Fibroblast of peridontal ligament (primary cell): ENCODE measurements around the gene C3orf49.

Experiments used
- DNase-seq: peaks from one replicate; pipeline ENCODE4 v3.0.0-alpha.2; 2010; ENCODE audit errors: extremely low read depth

Gene C3orf49, protein sequence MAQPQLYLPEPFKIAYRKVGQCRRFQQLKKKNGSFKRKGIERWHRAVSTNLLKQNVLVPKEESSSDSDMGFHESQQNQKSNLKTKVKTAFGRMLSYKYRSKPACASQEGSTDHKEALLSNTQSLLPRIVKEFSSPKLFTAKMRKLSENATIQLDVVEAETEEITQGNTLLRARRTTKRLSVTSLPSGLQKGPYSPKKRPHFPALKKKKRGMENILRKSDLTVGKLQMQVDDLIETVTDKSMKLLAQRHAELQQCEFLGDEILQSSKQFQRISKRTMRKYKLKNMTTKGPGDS

DNA sequence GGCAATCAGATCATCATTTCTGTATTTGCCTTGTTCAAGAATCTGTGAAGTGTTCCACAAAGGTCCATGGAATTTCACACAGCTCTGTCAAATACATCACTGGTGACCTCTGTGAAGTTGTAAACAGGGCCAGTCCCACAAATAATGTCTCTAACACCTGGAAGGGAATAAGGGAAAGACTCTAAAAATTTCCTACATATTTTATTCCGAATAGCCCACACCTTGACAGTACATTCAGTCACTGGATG, at the start of gene C3orf49:
TSS of gene C3orf49 (plus strand) at position 149 of the 248 bp plus-strand sequence. CDS start 173 bp downstream, outside the sequence.
- DNase-seq, result no peak

DNA sequence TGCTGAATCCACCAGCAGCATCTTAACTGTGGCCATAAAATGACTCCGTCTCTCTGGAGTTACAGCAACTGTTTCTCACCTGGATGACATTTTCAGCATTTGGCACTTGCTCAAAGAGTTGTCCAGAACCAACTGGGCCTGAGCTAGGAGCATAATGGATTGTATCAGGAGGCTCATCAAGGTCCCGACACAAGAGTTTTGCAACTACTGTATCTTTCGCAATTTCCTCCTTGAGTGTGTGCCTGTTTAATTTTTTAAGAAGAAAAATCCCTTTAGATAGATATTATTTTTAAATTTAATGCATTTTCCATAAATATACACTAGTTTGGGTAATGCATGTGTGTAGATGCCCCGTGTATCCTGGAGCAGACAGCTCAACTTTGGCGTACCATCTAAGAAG, 44.3 kb upstream of the C3orf49 start:
- peak; percentile 34 for DNase-seq

DNA sequence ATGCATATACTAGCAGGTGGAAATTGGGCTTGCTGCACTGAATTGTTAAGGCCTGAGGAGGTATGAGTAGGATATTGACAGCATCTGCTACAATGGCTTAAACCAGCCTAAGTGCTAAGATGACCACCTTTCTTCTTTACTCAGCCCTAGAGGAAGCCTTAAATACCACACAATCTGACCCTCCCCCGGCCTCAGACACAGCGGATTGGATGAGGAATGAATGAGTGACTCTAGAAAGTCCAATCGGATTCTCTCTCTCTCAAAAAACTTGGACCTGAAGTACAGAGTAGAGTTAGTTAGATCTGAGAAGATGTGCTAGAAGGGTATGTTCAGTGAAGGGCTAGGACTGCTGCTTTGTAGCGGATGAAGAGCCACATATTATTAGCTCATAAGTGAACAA, 39.9 kb upstream of the C3orf49 start:
- DNase-seq, result no peak

DNA sequence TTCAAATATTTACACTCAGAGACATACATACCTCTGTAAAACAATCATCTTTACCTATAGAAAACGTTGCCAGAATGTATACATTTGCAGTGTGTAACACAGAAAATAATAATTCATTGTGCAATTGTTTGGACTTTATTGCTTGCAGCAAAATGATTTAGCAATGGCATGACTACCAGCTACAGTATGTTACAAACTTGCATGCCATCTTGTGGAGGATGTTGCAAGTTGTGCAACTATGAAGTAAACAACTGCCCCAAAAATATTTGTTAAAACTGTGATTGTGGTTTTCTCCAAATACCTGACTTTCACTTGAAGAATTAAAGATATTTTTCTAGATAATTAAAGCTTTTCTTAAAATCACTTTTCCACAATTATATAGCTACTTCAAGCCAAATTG, 27.1 kb upstream of the C3orf49 start:
- peak; percentile 88 for DNase-seq

DNA sequence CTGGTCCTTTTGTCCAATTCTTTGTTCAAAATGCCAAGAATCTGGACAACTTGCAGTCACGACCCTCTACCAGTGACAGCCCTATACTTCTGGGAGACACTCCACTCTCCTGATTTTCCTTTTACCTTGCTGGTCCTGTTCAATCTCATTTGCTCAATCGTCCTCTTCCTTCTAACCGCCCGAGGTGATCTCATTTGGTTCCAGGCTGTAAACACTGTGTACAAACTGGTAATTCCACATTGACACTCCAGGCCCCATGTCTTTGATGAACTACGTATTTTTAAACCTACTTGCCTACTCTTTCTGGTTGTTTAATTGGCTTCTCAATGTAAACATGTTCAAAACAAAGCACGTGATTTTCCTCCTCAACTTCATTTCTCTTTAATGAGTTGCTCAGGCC, 23.7 kb upstream of the C3orf49 start:
- no peak for DNase-seq

DNA sequence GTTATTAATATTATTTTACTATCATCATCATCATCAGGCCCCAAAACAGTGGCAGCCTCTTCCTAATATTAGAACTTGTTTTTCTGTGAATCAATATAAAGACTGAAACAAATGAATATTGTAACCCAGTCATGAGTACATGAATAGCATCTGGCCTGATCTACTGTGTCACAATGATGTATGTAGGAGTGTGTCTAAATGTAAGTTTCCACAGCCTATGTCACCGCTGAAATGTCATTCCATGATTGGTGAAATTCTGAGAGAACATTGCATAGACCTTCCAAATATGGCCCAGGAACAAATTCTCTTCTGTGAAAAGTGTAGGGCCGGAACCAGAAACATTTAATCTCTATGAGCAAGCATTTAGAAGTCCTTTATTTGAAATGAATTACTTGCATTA, 20.6 kb upstream of the C3orf49 start:
- no peak for DNase-seq

DNA sequence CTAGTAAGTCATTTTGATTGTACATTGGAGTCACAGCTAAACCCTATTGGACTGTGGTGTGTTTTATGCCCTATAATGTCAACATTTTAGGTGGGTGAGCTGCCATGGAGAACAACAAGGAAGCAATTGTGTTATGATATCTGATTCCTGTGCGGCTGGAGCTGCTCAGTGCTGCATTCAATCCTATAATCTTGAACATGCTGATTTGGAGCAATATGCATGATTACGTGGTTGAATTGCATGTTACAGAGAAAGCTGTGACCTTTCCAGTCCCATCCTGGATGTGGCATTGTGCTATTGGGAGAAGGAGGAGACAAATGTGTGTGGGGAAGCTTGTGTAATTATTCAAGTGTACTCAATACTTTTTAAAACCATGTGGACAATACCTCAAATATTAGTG, 20.1 kb upstream of the C3orf49 start:
- no peak for DNase-seq

DNA sequence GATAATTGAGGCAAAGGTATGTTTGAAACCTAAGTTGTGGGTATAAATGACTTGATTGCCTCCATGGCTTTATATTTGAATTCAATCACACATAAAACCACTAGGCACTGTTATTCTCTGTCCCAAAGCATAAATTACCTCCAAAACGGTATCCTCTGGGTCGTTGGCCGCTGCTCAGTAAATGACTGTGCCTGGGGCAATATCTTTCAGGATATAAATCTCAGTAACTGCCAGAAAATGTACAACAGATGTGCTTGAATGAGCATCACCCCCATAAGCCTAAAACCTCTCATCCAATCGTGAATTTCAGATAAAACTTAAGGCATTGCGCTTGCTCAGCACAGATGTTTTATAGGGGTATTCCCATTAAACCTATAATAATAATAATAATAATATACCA, 19.0 kb upstream of the C3orf49 start:
- no peak for DNase-seq

DNA sequence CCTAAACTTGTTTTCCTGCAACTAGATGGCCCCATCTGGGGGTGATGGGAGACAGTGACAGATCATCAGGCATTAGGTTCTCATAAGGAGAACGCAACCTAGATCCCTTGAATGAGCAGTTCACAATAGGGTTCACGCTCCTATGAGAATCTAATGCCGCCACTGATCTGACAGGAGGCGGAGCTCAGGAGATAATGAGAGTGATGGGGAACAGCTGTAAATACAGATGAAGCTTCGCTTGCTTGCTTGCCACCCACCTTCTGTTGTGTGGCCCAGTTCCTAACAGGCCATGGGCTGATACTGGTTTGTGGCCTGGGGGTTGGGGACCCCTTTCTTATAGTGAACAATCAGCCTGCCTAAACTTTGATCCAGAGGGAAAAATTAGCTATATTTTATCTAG, 15.2 kb upstream of the C3orf49 start:
- no peak for DNase-seq

DNA sequence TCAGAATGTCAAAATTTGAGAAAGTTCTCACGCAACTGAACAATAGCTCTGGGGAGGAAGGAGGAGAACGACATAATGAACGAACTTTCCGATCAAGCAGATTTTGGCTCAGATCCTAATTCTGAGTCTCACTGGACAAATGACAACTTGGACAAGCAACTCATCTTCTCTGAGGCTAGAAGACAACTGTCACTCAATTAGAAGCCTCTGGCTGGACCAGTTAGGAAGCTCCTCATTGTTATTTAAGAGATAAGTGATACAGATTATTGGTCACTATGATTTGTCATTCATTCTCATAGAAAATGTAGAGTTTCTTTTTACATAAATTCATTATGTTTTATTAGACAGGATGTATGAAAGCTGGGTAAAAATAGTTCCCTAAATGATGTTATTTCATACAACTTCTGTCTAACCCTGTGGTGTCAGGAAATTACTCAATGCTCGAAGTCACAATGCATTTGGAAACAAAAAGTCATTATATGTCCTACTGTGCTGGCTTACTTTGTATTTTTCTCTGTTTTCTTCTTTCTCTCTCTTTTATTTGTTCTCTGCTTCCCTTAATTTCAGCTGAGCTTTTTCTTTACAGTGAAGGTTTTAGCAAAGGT, 11.0 kb upstream of the C3orf49 start:
- DNase-seq, result no peak

DNA sequence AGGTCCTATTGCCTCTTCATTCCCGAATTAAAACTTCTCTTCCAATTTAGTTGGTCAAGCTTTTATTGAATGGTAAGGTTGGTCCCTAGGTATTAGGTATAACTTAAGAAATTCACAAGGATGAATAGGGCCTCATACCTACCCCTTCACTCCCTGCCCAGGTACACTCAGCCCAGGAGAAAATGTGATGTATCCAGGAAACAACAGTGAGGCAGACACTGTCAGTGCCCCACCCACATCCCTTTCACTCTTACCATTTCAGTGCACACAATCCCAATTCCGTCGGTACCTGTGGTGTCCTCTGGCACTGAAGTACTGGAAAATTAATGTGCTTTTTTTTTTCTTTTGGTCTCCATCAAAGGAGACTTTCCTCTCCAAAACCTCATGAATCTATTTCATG, 10.5 kb upstream of the C3orf49 start:
- no peak for DNase-seq

DNA sequence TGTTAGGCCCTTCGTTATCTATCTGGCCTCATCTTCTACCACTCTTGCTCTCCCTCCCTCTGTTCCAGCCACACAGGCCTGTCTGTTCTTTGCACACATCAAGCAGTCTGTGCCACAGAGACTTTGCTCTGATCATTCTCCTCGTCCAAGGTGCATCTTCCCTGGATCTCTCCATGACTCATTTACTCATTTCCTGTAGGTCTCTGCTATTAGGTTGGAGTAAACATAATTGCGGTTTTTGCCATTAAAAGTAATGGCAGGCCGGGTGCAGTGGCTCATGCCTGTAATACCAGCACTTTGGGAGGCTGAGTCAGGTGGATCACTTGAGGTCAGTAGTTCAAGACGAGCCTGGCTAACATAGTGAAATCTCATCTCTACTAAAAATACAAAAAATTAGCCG, 9.5 kb upstream of the C3orf49 start:
- no peak for DNase-seq

DNA sequence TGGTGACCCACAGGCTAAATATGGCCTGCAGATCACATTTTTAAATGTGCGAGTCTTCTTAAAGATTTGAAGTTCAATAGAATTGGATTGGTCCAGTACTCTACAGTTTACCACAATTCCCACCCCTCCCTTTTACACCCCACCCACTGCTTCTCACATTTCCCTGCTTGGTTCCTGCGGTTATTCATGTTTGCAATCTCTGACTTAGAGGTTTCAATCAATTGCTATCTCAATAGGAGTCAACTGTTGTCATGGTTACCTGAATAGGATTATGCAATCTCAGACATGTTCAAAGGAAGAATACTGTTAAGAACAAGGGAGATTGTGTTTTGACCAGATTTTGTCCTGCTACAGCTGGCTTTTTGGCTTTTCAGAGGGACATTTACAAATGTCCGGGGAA, 4.9 kb upstream of the C3orf49 start:
- DNase-seq, result peak; percentile 12

DNA sequence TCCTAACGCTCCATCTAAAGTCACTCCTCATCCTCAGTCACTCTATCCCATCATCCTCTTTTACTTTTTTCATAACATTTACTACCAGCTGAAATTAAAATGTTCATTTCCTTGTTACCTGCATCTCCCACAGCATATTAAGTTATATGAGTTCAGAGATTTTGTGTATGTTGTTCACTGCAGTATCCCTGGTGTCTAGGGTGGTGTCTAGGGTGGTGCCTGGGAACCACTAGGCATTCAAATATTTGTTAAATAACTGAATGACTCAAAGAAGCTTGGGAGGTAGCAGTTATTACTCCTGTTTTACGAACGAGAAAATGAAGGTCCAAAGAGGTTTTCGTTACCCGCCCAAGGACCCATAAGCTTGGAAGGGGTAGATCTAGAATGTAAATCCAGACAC, 1.9 kb upstream of the C3orf49 start:
- no peak for DNase-seq

DNA sequence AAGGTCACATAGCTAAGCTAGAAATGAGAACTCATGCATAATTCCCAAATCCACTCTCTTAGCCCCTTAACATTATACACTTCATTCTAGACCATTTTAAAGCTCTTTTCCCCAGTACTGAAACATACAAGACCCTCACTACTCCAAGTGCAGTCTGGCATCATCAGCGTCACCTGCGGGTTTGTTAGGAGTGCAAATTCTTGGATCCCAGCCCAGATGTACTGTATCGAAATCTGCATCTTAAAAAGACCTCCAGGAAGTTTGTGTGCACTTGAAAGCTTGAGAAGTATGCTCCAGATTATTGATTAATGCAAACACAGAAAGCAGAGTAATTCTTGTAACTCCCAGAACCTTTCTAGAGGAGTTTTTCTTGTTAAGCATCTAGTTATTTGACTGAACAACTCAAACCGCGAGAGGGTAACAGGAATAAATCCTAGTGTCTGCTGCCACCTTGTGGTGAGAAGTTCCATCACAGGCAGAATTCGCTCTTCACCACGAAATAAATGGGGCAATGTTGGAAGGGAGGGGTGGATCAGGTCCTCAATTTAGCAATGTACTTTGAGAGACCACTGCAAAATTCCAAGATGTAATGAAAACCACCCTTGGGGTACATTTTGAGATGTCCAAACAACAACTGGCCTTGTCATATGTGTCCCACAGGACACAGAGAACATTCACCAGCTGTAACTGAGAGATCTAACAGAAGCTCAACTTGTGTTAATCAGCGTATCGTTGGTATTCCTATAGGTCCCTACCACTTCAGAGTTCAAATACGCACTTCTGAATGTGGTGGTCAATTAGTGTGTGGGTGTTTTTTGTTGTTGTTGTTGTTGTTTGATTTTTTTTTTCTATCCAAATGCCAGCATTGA, 583 bp upstream of the C3orf49 start:
- DNase-seq, result peak; percentile 82

DNA sequence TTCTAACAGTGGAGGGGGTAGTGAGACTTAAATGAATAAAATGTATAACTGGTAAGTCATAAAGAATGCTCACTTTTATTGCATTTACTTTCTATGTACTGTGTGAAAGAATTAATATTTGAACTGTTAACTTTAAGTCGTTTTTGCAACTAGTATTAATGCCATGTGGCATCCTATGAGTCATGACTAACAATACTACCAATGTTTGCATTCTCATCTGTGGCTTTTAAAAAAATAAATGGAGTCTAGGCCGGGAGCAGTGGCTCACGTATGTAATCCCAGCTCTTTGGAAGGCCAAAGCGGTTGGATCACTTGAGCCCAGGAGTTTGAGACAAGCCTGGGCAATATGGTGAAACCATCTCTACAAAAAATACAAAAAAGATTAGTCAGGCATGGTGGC, 5.2 kb downstream of the C3orf49 start:
- DNase-seq, result peak; percentile 63

DNA sequence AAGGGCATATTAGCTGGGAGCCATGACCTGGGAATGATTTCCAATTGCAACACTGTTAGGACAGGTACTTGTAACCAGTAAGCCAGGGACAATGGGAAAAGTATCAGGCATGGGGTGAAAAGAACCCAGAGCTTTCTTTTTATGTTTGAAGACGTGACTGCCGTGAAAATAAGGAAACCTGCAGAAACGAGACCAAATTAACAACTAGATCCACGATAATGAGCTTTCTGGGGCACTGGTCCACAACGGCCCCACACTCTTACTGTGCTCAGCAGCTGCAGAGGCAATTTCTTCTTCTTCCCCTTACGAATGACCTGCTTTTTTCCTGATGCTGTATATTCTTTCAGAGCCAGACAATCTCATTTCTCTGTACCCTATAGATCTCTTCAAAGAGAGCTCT, 11.4 kb downstream of the C3orf49 start:
- DNase-seq, result no peak

DNA sequence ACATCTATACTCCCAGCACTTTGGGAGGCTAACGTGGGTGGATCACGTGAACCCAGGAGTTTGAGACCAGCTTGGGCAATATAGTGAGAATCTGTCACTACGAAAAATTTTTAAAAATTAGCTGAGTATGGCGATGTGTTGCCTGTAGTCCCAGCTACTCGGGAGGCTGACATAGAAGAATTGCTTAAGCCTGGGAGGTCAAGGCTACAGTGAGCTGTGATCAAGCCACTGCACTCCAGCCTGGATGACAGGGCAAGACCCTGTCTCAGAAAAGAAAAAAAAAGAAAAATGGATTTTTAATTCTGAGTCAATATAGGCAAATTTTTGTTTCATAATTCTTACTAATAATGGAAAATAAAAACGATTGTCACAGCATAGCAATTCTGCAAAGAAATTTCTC, 13.3 kb downstream of the C3orf49 start:
- no peak for DNase-seq

DNA sequence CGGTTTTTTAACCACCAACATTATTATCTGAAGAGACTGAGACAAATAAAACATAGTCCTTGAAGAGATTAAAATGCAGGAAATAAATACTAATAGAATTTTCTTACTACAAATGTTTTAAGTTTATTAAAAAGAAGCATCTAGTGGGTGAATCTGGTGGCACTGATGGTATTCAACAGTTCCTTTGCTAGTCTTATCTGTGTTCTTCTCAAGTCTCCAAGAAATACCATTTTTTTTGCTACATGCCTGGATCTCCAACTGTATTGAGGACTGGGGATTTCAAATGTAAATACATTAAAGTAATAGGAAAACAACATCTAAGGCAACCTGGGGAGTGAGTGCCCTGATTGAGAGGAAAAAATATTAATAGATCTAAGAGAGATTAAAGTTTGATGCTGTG, 22.6 kb downstream of the C3orf49 start:
- DNase-seq, result no peak

DNA sequence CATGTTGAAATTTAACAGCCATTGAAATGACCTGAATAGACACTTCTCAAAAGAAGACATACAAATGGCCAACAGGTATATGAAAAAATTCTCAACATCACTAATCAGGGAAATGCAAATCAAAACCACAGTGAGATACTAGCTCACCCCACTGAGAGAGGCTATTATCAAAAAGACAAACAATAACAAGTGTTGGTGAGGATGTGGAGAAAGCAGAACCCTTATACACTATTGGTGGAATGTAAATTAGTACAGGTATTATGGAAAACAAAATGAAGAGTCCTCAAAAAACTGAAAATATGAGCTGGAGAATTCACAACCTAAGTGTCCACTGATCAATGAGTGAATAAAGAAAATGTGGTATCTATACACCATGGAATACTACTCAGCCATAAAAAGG, 23.0 kb downstream of the C3orf49 start:
- DNase-seq, result no peak

DNA sequence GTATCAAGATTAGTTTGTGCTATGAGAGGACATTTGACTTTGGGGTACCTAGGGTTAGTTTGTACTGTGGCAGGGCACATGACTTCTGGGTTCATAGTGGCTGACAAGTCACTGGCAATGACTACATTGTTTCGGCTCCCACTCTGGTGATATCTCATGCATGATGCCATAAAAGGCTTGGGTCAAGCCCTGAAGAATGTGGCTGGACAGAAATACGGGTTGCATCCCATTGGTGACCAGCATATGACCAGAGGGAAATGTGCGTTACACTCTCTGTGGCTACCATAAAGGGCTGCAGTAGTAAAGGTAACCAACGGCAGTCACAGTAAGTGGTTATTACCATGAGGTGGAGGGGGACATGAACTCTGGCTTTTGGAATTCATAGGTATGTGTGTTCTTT, 26.1 kb downstream of the C3orf49 start:
- no peak for DNase-seq

DNA sequence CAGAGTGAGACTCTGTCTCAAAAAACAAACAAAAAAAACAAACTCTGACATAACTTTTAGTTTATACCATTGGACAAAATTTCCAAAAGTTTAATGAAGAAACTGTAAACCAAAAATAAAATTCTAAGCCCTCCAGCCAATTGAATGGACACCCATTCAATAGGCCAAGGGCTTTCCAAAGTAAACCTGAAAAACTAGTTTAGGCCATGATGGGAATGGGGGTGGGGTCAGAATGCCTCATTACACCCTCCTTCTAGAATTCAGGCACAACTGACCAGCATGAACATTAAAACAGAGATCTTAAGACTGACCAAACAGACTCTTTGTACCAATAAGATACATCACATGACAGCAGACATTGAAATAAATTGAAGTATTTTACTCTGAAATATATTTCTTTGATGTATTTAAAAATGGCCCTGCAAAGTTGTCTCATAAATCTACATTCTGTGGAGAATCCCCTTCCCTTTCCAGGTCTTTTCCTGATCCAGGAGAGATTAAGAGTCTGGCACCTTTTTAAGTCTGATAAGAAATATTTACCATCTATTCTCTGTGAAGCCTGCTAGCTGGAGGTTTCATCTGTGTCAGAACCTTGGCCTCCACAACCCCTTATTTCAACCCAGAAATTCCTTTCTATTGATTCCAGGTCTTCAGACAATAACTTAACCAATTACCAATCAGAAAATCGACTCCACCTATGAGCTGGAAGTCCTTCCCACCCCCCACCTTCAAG, 28.8 kb downstream of the C3orf49 start:
- no peak for DNase-seq

DNA sequence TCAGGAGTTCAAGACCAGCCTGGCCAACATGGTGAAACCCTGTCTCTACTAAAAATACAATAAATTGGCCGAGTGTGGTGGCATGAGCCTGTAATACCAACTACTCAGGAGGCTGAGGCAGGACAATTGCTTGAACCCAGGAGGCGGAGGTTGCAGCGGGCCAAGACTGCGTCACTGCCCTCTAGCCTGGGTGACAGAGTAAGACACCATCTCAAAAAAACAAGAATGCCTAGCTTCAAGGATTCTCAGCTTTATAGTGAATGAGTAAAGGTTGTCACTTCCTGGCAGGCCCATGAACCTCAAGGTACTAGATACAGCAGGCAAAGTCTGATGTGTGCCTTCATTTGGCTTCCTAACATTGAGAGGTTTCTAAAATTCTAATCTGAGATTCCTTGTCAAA, 30.1 kb downstream of the C3orf49 start:
- no peak for DNase-seq
